BLaER1 (cell line): Measurements from ENCODE around the gene ARID1B.

ENCODE experiments used
- H3K27ac ChIP-seq: shearing (Covaris generic); formaldehyde crosslinking; 2 replicates; pipeline ENCODE4 v1.8.1; 2022
- H3K27me3 ChIP-seq: shearing (Covaris generic); formaldehyde crosslinking; 2 replicates; pipeline ENCODE4 v1.8.1; 2022
- H3K36me3 ChIP-seq: shearing (Covaris generic); formaldehyde crosslinking; 2 replicates; pipeline ENCODE4 v1.8.1; 2022
- H3K4me1 ChIP-seq: shearing (Covaris generic); formaldehyde crosslinking; 2 replicates; pipeline ENCODE4 v1.8.1; 2022
- H3K4me2 ChIP-seq: shearing (Covaris generic); formaldehyde crosslinking; 2 replicates; pipeline ENCODE4 v1.8.1; 2022
- H3K4me3 ChIP-seq: shearing (Covaris generic); formaldehyde crosslinking; 2 replicates; pipeline ENCODE4 v1.8.1; 2022
- H3K9ac ChIP-seq: shearing (Covaris generic); formaldehyde crosslinking; 2 replicates; pipeline ENCODE4 v1.8.1; 2022
- H3K9me3 ChIP-seq: shearing (Covaris generic); formaldehyde crosslinking; 2 replicates; pipeline ENCODE4 v1.8.1; 2022
- H4K20me1 ChIP-seq: shearing (Covaris generic); formaldehyde crosslinking; 2 replicates; pipeline ENCODE4 v1.8.1; 2022
- Cebpa-rat ChIP-seq: shearing (Covaris generic); IDR thresholded peaks from 2 replicates; pipeline ENCODE4 v1.8.1; 2022

ARID1B gene

GRCh38 chr6:156889986-156890385 lies 112.8 kb downstream of the ARID1B start:
- Histone ChIP-seq H3K27ac (no peak overlapping the region), H4K20me1 (peaks cover 98% of the 10 kb centered on the region), H3K9ac (no peak overlapping the region), H3K9me3 (no peaks in the 10 kb centered on the region), H3K4me1 (peaks cover 14% of the 10 kb centered on the region), H3K27me3 (no peaks in the 10 kb centered on the region), H3K4me2 (no peak overlapping the region), H3K36me3 (peaks cover 16% of the 10 kb centered on the region; the same call in 1 of the 2 replicates), H3K4me3 (no peak overlapping the region)
- TF ChIP-seq Cebpa-rat: no peak

GRCh38 chr6:156890627-156891314 lies 113.6 kb downstream of the ARID1B start:
- H3K4me1 ChIP-seq: peaks cover 17% of the 10 kb centered on the region
- H3K27me3 ChIP-seq: no peaks in the 10 kb centered on the region
- TF ChIP-seq Cebpa-rat: no peak
- H3K27ac ChIP-seq: no peak overlapping the region
- no peaks in the 10 kb centered on the region for H3K9me3 ChIP-seq
- no peak overlapping the region for H3K4me2 ChIP-seq
- H3K4me3 ChIP-seq: no peak overlapping the region
- H3K9ac ChIP-seq: no peak overlapping the region
- H4K20me1 ChIP-seq: peaks cover 98% of the 10 kb centered on the region
- H3K36me3 ChIP-seq: peaks cover 16% of the 10 kb centered on the region; the same call in 1 of the 2 replicates

GRCh38 chr6:156897907-156898531 lies 120.8 kb downstream of the ARID1B start:
- Histone ChIP-seq H3K36me3 (peaks cover 21% of the 10 kb centered on the region), H4K20me1 (peaks cover 88% of the 10 kb centered on the region), H3K4me3 (no peak overlapping the region), H3K27me3 (no peaks in the 10 kb centered on the region), H3K9me3 (no peaks in the 10 kb centered on the region), H3K4me1 (peaks cover 44% of the 10 kb centered on the region), H3K9ac (no peak overlapping the region), H3K4me2 (no peak overlapping the region), H3K27ac (no peak overlapping the region)
- TF ChIP-seq Cebpa-rat: no peak

- H3K36me3 ChIP-seq: peaks cover 22% of the 10 kb centered on the region
- TF ChIP-seq Cebpa-rat: no peak
- no peak overlapping the region for H3K9ac ChIP-seq
- peaks cover 44% of the 10 kb centered on the region for H3K4me1 ChIP-seq
- peaks cover 87% of the 10 kb centered on the region for H4K20me1 ChIP-seq
- H3K27me3 ChIP-seq: no peaks in the 10 kb centered on the region
- peak overlapping the region; percentile 19; the same call in 1 of the 2 replicates for H3K4me2 ChIP-seq
- H3K4me3 ChIP-seq: no peak overlapping the region
- H3K9me3 ChIP-seq: no peaks in the 10 kb centered on the region
- no peak overlapping the region for H3K27ac ChIP-seq
Measured at GRCh38 chr6:156899071-156899470, 121.9 kb downstream of the ARID1B start.

GRCh38 chr6:156899532-156900135 lies 122.5 kb downstream of the ARID1B start:
- Histone ChIP-seq H3K4me1 (peaks cover 44% of the 10 kb centered on the region), H3K27me3 (no peaks in the 10 kb centered on the region), H3K36me3 (peaks cover 27% of the 10 kb centered on the region), H3K27ac (no peak overlapping the region), H3K9me3 (no peaks in the 10 kb centered on the region), H3K9ac (no peak overlapping the region), H4K20me1 (peaks cover 89% of the 10 kb centered on the region), H3K4me3 (no peak overlapping the region), H3K4me2 (peak overlapping the region; percentile 19; the same call in 1 of the 2 replicates)
- TF ChIP-seq Cebpa-rat: no peak

GRCh38 chr6:156900292-156900691 lies 123.1 kb downstream of the ARID1B start:
- H3K36me3 ChIP-seq: peaks cover 30% of the 10 kb centered on the region
- TF ChIP-seq Cebpa-rat: no peak
- no peak overlapping the region for H3K4me2 ChIP-seq
- H3K4me1 ChIP-seq: peaks cover 37% of the 10 kb centered on the region
- no peak overlapping the region for H3K27ac ChIP-seq
- no peak overlapping the region for H3K9ac ChIP-seq
- no peaks in the 10 kb centered on the region for H3K27me3 ChIP-seq
- no peak overlapping the region for H3K4me3 ChIP-seq
- peaks cover 87% of the 10 kb centered on the region for H4K20me1 ChIP-seq
- H3K9me3 ChIP-seq: no peaks in the 10 kb centered on the region

GRCh38 chr6:156901309-156902019 lies 124.3 kb downstream of the ARID1B start:
- peaks cover 37% of the 10 kb centered on the region for H3K4me1 ChIP-seq
- no peak overlapping the region for H3K27ac ChIP-seq
- no peak for TF ChIP-seq Cebpa-rat
- H3K9me3 ChIP-seq: no peaks in the 10 kb centered on the region
- no peaks in the 10 kb centered on the region for H3K27me3 ChIP-seq
- peak overlapping the region; percentile 13; the same call in 1 of the 2 replicates for H3K4me2 ChIP-seq
- H3K36me3 ChIP-seq: peaks cover 29% of the 10 kb centered on the region
- no peak overlapping the region for H3K4me3 ChIP-seq
- H3K9ac ChIP-seq: no peak overlapping the region
- H4K20me1 ChIP-seq: peaks cover 87% of the 10 kb centered on the region

GRCh38 chr6:156902782-156903181 lies 125.6 kb downstream of the ARID1B start:
- no peaks in the 10 kb centered on the region for H3K9me3 ChIP-seq
- H3K9ac ChIP-seq: no peak overlapping the region
- H4K20me1 ChIP-seq: peaks cover 84% of the 10 kb centered on the region
- H3K27ac ChIP-seq: no peak overlapping the region
- H3K36me3 ChIP-seq: peaks cover 26% of the 10 kb centered on the region
- H3K4me3 ChIP-seq: no peak overlapping the region
- H3K27me3 ChIP-seq: no peaks in the 10 kb centered on the region
- no peak overlapping the region for H3K4me2 ChIP-seq
- TF ChIP-seq Cebpa-rat: no peak
- H3K4me1 ChIP-seq: peaks cover 37% of the 10 kb centered on the region

GRCh38 chr6:156904176-156904967 lies 127.2 kb downstream of the ARID1B start:
- Histone ChIP-seq H3K4me2 (no peak overlapping the region), H3K9me3 (no peaks in the 10 kb centered on the region), H3K27me3 (no peaks in the 10 kb centered on the region), H3K36me3 (peaks cover 27% of the 10 kb centered on the region), H3K9ac (no peak overlapping the region), H4K20me1 (peaks cover 84% of the 10 kb centered on the region), H3K4me1 (peaks cover 36% of the 10 kb centered on the region), H3K27ac (no peak overlapping the region), H3K4me3 (no peak overlapping the region)
- TF ChIP-seq Cebpa-rat: no peak
